Measurements from ENCODE around the gene CDKL2.

DNA sequence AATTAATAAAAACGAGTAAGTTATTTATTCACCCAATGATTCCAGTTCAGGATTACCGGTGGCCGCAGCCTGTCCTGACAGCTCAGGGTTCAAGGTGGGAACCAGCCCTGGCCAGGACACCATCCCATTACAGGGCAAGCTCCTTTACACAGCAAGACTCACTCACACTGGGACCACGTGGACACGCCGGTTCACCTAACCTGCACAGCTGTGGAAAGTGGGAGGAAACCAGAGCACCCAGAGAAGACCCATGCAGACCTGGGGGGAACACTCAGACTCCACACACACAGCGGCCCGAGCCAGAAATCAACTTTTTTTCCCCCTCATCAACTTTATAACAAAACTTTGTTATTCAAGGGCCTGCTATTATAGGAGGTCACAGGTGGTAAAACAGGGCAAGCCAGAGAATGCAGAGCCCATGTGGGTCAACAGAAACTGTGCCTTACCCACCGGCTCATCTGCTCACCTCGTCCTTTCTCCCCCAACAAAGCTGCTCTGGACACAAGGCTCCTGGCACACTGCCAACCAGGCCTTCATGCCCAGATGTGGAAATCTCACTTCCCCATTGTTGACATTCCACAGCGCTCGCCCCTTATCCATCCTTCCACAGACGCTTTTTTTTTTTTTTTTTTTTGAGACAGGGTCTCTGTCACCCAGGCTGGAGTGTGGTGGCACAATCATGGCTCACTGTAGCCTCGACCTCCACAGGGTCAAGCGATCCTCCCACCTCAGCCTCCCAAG, 82.5 kb downstream of the CDKL2 start:
- TF ChIP-seq EZH2 (IDR thresholded peaks at IDR 0.05; ENCODE audit: borderline replicate concordance, insufficient read depth, low read length, poor library complexity, severe bottlenecking), result no peak
- TF ChIP-seq, protein P1, sequence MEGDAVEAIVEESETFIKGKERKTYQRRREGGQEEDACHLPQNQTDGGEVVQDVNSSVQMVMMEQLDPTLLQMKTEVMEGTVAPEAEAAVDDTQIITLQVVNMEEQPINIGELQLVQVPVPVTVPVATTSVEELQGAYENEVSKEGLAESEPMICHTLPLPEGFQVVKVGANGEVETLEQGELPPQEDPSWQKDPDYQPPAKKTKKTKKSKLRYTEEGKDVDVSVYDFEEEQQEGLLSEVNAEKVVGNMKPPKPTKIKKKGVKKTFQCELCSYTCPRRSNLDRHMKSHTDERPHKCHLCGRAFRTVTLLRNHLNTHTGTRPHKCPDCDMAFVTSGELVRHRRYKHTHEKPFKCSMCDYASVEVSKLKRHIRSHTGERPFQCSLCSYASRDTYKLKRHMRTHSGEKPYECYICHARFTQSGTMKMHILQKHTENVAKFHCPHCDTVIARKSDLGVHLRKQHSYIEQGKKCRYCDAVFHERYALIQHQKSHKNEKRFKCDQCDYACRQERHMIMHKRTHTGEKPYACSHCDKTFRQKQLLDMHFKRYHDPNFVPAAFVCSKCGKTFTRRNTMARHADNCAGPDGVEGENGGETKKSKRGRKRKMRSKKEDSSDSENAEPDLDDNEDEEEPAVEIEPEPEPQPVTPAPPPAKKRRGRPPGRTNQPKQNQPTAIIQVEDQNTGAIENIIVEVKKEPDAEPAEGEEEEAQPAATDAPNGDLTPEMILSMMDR (IDR thresholded peaks at IDR 0.05; ENCODE audit: poor library complexity, severe bottlenecking), result no peak
- no peak for TF ChIP-seq TAF1 (IDR thresholded peaks at IDR 0.05; ENCODE audit: low read depth)

All from neural cell (in vitro differentiated cells).